ENCODE measurements around the gene MFNG.

- TF ChIP-seq POLR2A (IDR thresholded peaks at IDR 0.05; ENCODE audit: borderline replicate concordance, extremely low read depth, insufficient read depth, insufficient read length) (no peak), FOSL1 (IDR thresholded peaks at IDR 0.05; ENCODE audit: low read depth) (no peak), SP1 (IDR thresholded peaks at IDR 0.05; ENCODE audit: low read depth) (no peak), POLR2AphosphoS5 (IDR thresholded peaks at IDR 0.05; ENCODE audit: low read depth, low read length) (no peak), ATF3 (IDR thresholded peaks at IDR 0.05) (no peak)
Observed at GRCh38 chr22:37433786-37434185, 52.4 kb downstream of the MFNG start.

All from HCT116 (cell line).